Measurements from ENCODE around the gene COL21A1.

COL21A1 gene

GRCh38 chr6:56245903-56246351 is 1.5 kb downstream of the COL21A1 start:
- peak; percentile 96 for DNase-seq (ENCODE audit: low read depth)

DNA sequence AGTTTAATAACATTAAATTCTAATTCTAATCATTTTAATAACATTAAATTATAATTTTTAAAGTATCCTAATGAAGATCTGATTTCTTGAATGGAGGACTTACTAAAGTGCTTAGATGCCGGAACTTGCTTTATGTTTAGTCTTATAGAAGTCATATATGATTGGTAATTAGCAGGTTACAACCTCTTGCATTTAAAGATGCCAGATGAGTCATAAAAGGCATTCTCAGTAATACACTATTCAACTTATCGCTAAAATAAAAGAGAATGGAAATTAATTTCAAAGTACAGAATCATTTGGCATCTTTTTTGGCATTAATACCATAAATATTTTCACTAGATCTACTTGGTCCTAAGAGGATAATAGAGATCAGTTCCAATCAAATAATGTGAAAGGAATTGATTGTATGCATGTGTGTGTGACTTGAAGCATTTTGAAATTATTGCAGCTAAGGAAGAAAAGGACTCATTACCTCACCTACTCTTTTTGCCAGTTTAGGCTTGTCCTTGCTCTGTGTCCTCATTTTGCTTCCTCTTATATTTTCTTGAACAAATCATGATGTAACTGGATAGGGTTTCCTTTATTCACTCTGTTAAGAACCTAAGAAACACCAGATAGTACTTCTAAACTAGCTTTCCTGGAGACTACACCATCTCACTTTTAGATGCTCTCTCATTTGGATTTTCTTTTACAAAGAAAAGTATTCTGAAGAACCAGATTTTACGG is 2.7 kb downstream of the COL21A1 start:
- no peak for DNase-seq (ENCODE audit: low read depth)

DNA sequence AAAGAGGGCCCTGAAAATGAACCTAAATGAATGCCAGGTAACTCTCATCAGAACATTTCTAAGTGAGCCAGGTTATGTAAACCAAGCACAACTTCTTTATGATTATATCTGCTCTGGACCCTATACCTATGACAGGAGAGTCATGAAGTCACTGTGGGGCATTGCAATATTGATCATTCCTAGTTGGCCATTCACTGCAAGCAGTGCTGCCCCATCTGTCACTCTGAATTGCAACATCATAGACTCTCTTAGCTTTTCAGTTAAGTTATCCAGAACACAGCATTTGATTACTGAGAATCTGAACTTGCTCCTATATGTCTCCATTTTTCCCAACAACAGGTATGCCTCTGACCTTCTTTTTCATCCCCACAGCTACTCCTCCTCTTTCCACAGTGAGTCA is 3.3 kb downstream of the COL21A1 start:
- DNase-seq (ENCODE audit: low read depth) = no peak

- DNase-seq (ENCODE audit: low read depth) = peak; percentile 56
Measured at GRCh38 chr6:56243518-56244070, 3.8 kb downstream of the COL21A1 start.

- peak; percentile 69 for DNase-seq (ENCODE audit: low read depth)
Measured at GRCh38 chr6:56242346-56242745, 5.0 kb downstream of the COL21A1 start.

DNA sequence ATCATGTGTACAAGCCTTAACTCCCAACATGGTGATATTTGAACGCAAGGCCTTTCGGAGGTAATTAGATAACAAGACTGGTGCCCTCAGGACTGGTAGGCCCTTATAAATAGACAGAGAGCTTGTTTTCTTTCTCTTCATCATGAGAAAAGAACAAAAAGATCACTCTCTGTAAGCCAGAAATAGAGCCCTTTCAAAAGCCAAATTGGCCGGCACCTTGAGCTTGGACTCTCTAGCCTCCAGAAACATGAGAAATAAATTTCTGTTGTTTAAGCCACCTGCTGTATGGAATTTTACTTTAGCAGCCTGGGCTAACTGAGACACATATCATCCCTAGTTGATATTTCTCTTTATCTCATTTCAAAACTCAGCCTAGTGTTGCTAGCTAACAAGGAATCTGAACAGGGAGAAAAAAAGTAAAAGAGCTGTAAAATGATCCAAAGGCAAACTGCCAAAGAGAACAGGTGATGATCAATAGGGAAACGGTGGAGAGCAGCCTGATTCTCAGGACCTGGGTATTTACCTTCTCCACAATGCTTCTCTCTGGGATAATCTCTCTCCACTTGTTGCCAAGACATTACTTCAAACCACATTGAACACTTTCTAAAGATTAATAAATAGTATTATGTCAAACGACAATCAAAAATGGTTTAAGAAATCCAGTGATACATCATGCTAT is 6.1 kb downstream of the COL21A1 start:
- DNase-seq (ENCODE audit: low read depth) = no peak

- DNase-seq (ENCODE audit: low read depth) = no peak
Measured at GRCh38 chr6:56238352-56238751, 9.0 kb downstream of the COL21A1 start.

GRCh38 chr6:56235245-56235644 is 12.1 kb downstream of the COL21A1 start:
- DNase-seq (ENCODE audit: low read depth) = peak; percentile 32

DNA sequence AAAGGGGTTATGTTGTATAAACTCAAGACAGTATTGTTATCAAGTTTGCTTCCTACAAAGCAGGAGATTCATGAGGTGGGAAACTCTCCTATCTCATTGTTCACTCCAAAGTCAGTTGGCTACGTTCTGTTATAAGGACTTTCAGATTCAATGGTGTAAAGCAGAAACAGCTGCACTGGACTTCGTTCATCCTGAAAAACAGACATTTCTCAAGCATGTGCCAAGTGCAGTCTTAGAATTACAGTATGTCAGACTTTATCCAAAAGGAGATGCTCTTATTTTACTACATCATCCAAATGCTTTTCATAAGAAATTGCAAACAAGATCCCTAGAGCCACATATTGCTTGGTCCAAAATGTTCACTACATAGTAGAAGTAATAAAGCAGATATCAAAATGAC is 14.9 kb downstream of the COL21A1 start:
- DNase-seq (ENCODE audit: low read depth) = peak; percentile 40

DNA sequence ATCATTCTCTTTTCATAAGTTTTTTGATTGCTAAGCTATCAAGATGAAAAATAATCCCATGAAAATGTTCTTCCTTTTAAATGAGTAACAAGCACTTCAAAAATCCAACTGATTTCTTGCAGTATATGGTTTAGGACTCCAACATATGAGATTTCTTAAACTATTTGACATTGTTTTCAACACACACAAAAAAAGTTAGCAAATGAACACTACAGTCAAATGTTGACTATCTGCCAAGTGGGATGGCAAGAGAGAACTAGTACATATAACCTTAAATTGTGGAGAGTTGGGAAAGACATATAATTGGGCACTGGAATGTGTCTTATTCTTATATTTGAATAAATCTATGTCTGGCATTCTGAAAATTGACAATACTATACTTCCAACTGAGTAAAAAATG is 15.6 kb downstream of the COL21A1 start:
- DNase-seq (ENCODE audit: low read depth) = peak; percentile 40

- DNase-seq (ENCODE audit: low read depth) = no peak
Measured at GRCh38 chr6:56230976-56231566, 16.3 kb downstream of the COL21A1 start.

GRCh38 chr6:56227071-56227879 is 20.1 kb downstream of the COL21A1 start:
- peak; percentile 96 for DNase-seq (ENCODE audit: low read depth)

GRCh38 chr6:56223995-56224394 is 23.4 kb downstream of the COL21A1 start:
- peak; percentile 28 for DNase-seq (ENCODE audit: low read depth)

- peak; percentile 43 for DNase-seq (ENCODE audit: low read depth)
Measured at GRCh38 chr6:56222499-56222898, 24.9 kb downstream of the COL21A1 start.

GRCh38 chr6:56220078-56220477 is 27.3 kb downstream of the COL21A1 start:
- DNase-seq (ENCODE audit: low read depth) = peak; percentile 7

- no peak for DNase-seq (ENCODE audit: low read depth)
Measured at GRCh38 chr6:56214703-56215101, 32.7 kb downstream of the COL21A1 start.

DNA sequence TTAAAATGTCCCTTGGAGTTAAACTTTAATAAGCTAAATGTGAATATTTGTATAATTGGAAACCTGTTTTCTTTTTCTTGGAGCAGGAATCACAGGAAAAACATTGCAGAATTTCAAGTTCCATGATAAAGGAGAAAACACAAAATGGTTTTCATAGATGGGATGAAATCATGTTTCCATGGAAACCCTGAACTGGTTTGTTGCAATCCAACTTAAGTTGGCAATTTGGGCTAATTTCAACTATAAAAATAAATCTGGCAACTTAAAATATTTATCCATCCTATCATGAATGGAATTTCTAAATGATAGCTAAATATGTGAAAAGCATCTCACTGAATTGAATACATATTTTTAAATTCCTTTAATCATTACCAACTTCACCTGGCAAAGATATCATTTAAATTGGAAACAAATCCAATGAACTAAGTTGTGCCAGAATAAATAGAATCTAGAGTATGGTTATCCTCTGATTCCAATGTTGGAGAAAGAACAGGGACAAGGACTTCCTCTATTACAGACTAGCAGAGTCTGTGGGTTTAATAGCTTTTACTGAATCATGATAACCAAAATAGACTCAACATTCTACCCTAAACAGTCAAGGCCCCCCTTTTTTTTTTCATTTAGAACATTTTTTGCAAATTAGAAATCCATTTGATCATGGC is 33.2 kb downstream of the COL21A1 start:
- DNase-seq (ENCODE audit: low read depth) = peak; percentile 33

DNA sequence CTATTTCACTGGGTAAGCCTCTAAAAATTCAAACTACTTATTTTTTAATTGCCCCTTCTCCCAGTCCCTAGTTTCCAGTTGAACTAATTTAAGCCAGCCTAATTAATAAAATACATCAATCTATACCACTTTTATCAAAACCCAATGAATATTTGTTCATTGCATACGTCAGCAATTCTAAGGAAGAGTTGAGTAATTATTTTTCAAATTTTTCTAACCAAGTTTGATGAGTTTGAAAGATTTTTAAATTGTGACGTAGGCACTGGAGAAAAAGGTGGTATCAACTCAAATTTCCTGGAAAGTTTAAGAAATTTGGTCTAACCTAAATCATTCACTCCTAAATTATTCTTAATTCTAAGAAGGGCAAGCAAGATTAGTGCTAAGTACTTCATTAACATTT is 35.7 kb downstream of the COL21A1 start:
- DNase-seq (ENCODE audit: low read depth) = no peak

GRCh38 chr6:56204134-56204533 is 43.2 kb downstream of the COL21A1 start:
- DNase-seq (ENCODE audit: low read depth) = no peak

DNA sequence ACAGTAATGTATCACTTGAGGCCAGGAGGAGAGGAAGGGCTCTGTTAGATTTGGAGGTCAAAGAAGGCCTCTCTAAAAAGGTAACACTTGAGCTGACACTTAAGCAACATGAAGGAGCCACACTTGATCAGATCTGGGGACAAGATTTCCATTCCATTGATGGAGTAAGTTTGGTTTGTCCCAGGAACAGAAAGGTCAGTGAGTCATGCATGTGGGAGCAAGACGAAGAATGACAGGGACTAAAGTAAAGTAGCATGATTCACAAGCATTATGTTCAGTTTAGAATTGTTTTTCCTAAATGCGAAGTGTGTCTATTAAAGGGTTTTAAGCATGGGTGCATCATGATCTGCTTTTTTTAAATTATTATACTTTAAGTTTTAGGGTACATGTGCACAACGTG is 47.4 kb downstream of the COL21A1 start:
- peak; percentile 4 for DNase-seq (ENCODE audit: low read depth)

DNA sequence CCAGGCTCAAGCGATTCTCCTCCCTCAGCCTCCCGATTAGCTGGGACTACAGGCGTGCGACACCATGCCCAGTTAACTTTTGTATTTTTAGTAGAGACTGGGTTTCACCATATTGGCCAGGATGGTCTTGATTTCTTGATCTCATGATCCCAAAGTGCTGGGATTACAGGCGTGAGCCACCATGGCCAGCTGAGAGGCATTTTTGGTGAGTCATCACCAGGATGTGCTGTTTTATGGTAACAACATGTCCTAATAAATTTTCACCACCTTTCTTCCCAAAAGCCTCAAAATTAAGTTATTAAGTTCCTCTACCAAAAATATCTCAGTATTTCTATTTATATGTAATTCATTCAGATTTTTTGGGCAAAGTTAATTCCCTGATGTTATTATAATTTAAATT is 53.5 kb downstream of the COL21A1 start:
- peak; percentile 42 for DNase-seq (ENCODE audit: low read depth)

DNA sequence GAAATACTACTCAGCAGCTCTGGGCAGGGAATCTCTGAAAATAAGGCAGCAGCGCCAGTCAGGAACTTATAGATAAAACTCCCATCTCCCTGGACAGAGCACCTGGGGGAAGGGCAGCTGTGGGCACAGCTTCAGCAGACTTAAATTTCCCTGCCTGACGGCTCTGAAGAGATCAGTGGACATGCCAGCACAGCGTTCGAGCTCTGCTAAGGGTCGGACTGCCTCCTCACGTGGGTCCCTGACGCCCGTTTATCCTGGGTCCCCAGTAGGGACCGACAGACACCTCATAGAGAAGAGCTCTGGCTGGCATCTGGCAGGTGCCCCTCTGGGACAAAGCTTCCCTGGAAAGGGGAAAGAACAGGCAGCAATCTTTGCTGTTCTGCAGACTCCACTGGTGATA is 59.0 kb downstream of the COL21A1 start:
- DNase-seq (ENCODE audit: low read depth) = no peak
